GM12878 (cell line): Measurements from ENCODE around the gene SELENOO. TPM values are rescaled to one million over a fixed set of nuclear protein-coding genes. Genes with fewer than 3 reads are reported as not detected.

Experiments used
- ATAC-seq: fragments of 200-7000 bp; cut with Tn5 transposase; 3 replicates; pipeline ENCODE4 v1.9.1; 2020; ENCODE audit warnings: mild to moderate bottlenecking, moderate library complexity
- BruUV-seq: library from RNA; stranded (reverse); fragments of 400-500 nt; replicated peaks from 2 replicates; lab custom pipeline; 2021; lab: Mats Ljungman, UMichigan
- CTCF ChIA-PET: fragments of 300-600 bp; sonication (Branson Sonifier 250); formaldehyde crosslinking; extraction: SDS; loops from one replicate; lab custom pipeline; 2021; ENCODE audit warnings: inconsistent platforms; lab: Yijun Ruan, JAX
- POLR2A ChIA-PET: fragments of 350-600 bp; formaldehyde crosslinking; extraction: SDS; loops from one replicate; lab custom pipeline; 2021; ENCODE audit warnings: inconsistent platforms; lab: Charles Lee
- RAD21 ChIA-PET: fragments of 300-600 bp; sonication (Branson Sonifier 250); formaldehyde crosslinking; loops from one replicate; lab custom pipeline; 2023; ENCODE audit warnings: antibody characterized with exemption; ENCODE audit not compliant: unreplicated experiment; lab: Charles Lee
- SMC1A ChIA-PET: fragments of 300-600 bp; sonication (Branson Sonifier 250); formaldehyde crosslinking; loops from one replicate; lab custom pipeline; 2023; ENCODE audit not compliant: unreplicated experiment, uncharacterized antibody; lab: Charles Lee
- DNase-seq: peaks from one replicate; pipeline ENCODE4 v3.0.0-alpha.2; 2011; ENCODE audit warnings: low read depth, low spot score
- FAIRE-seq: peaks from 3 replicates; lab custom pipeline; 2011; peaks lifted over from hg19 to GRCh38; lab: Jason Lieb, UNC
- H2AFZ ChIP-seq: 2 replicates; pipeline ENCODE4 v1.6.0; 2011; ENCODE audit warnings: low read depth, low read length, control low read depth; ENCODE audit not compliant: control insufficient read depth
- H3K27ac ChIP-seq: 2 replicates; pipeline ENCODE4 v1.5.1; 2011; ENCODE audit warnings: control low read depth; ENCODE audit not compliant: control insufficient read depth, insufficient read depth
- H3K27me3 ChIP-seq, 2 experiments: replicated peaks in 1 of 2; 2 replicates each; pipeline versions ENCODE4 v1.6.0 to v1.6.1; 2011; ENCODE audit warnings: low read length in 1 of 2; ENCODE audit not compliant: control insufficient read depth in 2 of 2, insufficient read depth in 2 of 2
- H3K36me3 ChIP-seq, 2 experiments: 2 replicates each; pipeline ENCODE4 v1.5.1; 2011; ENCODE audit warnings: low read length in 1 of 2; ENCODE audit not compliant: control insufficient read depth in 2 of 2, insufficient read depth in 2 of 2
- H3K4me1 ChIP-seq: 2 replicates; pipeline ENCODE4 v1.6.1; 2011; ENCODE audit warnings: mild to moderate bottlenecking, low read length, moderate library complexity, mixed read lengths; ENCODE audit not compliant: control insufficient read depth, insufficient read depth
- H3K4me2 ChIP-seq: 2 replicates; pipeline ENCODE4 v1.6.0; 2011; ENCODE audit warnings: control low read depth; ENCODE audit not compliant: control insufficient read depth, insufficient read depth
- H3K4me3 ChIP-seq: fragments of 200-600 bp; sonication (generic); 2 replicates; pipeline ENCODE4 v1.5.1; 2016
- H3K79me2 ChIP-seq: 2 replicates; pipeline ENCODE4 v1.6.0; 2011; ENCODE audit warnings: low read length; ENCODE audit not compliant: control insufficient read depth, insufficient read depth
- H3K9ac ChIP-seq: 2 replicates; pipeline ENCODE4 v1.8.0; 2011; ENCODE audit warnings: low read length, control low read depth, mixed read lengths; ENCODE audit not compliant: control insufficient read depth, insufficient read depth
- H3K9me3 ChIP-seq: replicated peaks from 3 replicates; pipeline ENCODE4 v1.5.1; 2011; ENCODE audit warnings: mild to moderate bottlenecking, low read length; ENCODE audit not compliant: control insufficient read depth, insufficient read depth
- H4K20me1 ChIP-seq: 2 replicates; pipeline ENCODE4 v1.6.0; 2011; ENCODE audit not compliant: control insufficient read depth, insufficient read depth
- CBX3 ChIP-seq: fragments of 200-600 bp; sonication (generic); IDR thresholded peaks from 2 replicates; pipeline ENCODE4 v1.6.1; 2016; ENCODE audit warnings: low read depth, borderline replicate concordance
- E4F1 ChIP-seq: fragments of 450-650 bp; IDR thresholded peaks from 2 replicates; pipeline ENCODE4 v1.6.1; 2018; ENCODE audit warnings: borderline replicate concordance, mild to moderate bottlenecking; ENCODE audit not compliant: partially characterized antibody
- IKZF1 ChIP-seq: fragments of 450-650 bp; conservative IDR thresholded peaks from 2 replicates; pipeline ENCODE4 v1.6.1; 2017; ENCODE audit warnings: antibody characterized with exemption, mild to moderate bottlenecking
- NR2C1 ChIP-seq: fragments of 450-650 bp; IDR thresholded peaks from 2 replicates; pipeline ENCODE4 v1.6.1; 2017; ENCODE audit warnings: antibody characterized with exemption, mild to moderate bottlenecking, moderate library complexity
- RELA ChIP-seq: fragments of 450-650 bp; IDR thresholded peaks from 2 replicates; pipeline ENCODE4 v1.8.0; 2014; ENCODE audit warnings: borderline replicate concordance; ENCODE audit not compliant: partially characterized antibody
- SIX5 ChIP-seq: IDR thresholded peaks from 2 replicates; pipeline ENCODE4 v1.6.1; 2011; ENCODE audit warnings: mild to moderate bottlenecking, low read depth, low read length, moderate library complexity; ENCODE audit not compliant: severe bottlenecking
- TCF12 ChIP-seq: IDR thresholded peaks from 2 replicates; pipeline ENCODE4 v1.6.1; 2011; ENCODE audit warnings: low read depth, mild to moderate bottlenecking, low read length
- TCF7 ChIP-seq: IDR thresholded peaks from 2 replicates; pipeline ENCODE4 v1.6.1; 2014; ENCODE audit warnings: antibody characterized with exemption, borderline replicate concordance
- WGBS: methylation state at CpG from one replicate; pipeline ENCODE4 v1.1.6; 2016; ENCODE audit warnings: low lambda C conversion rate; ENCODE audit not compliant: insufficient replicate concordance, insufficient coverage; ENCODE audit errors: missing lambda C conversion rate; 5-methylcytosine and 5-hydroxymethylcytosine counted together
- in situ Hi-C: fragments of 300-500 bp; cut with MboI; formaldehyde crosslinking; loops from 9 replicates; pipeline ENCODE4 v1.14.3; 2018; ENCODE audit warnings: mixed read lengths
- intact Hi-C: fragments of 100-400 bp; cut with micrococcal nuclease; formaldehyde crosslinking; loops from one replicate; pipeline ENCODE4 v1.14.2; 2022; ENCODE audit not compliant: unreplicated experiment
- polyA plus RNA-seq, 11 experiments: library from polyadenylated mRNA; depleted of rRNA in 4 of 11; unstranded in 6 of 11; stranded (reverse) in 5 of 11; fragments of >200 nt; fragmentation: Nextera tagmentation in 4 of 11; fragmentation: Illumina TruSeq in 1 of 11; extraction: Ambion mirVana in 4 of 11; extraction: Trizol in 1 of 11; gene quantifications; 1 replicate in 1 of 11; 2 replicates in 10 of 11; pipeline versions ENCODE4 v1.2.1 to v1.2.3, GENCODE V29; 2011 to 2016; ENCODE audit warnings: inconsistent platforms in 2 of 11, missing spikeins in 2 of 11, low read depth in 1 of 11
- total RNA-seq, 4 experiments: library from RNA; depleted of rRNA in 3 of 4; stranded (reverse); fragments of >200 nt in 3 of 4; fragmentation: Illumina TruSeq in 1 of 4; extraction: Trizol in 1 of 4; gene quantifications; 2 replicates each; pipeline versions ENCODE4 v1.2.1 to v1.2.3, GENCODE V29; 2013 to 2021
- TF ChIP-seq, protein P1 (sequence below): fragments of 450-650 bp; IDR thresholded peaks from 2 replicates; pipeline ENCODE4 v1.6.1; 2017; ENCODE audit warnings: low read depth, mild to moderate bottlenecking, moderate library complexity
- TF ChIP-seq, protein P2 (sequence below): fragments of 450-650 bp; IDR thresholded peaks from 2 replicates; pipeline ENCODE4 v1.6.1; 2017; ENCODE audit warnings: mild to moderate bottlenecking, moderate library complexity
- TF ChIP-seq, protein P3 (sequence below): fragments of 450-650 bp; IDR thresholded peaks from 2 replicates; pipeline ENCODE4 v1.6.1; 2016; ENCODE audit warnings: mild to moderate bottlenecking

SELENOO gene
- total and polyA plus RNA-seq, 10 of the 15 experiments (the other 5 are each of a cell fraction or from before 2014, with no cell fraction given), result 0.42 to 23.3 (median 3.3) TPM

DNA sequence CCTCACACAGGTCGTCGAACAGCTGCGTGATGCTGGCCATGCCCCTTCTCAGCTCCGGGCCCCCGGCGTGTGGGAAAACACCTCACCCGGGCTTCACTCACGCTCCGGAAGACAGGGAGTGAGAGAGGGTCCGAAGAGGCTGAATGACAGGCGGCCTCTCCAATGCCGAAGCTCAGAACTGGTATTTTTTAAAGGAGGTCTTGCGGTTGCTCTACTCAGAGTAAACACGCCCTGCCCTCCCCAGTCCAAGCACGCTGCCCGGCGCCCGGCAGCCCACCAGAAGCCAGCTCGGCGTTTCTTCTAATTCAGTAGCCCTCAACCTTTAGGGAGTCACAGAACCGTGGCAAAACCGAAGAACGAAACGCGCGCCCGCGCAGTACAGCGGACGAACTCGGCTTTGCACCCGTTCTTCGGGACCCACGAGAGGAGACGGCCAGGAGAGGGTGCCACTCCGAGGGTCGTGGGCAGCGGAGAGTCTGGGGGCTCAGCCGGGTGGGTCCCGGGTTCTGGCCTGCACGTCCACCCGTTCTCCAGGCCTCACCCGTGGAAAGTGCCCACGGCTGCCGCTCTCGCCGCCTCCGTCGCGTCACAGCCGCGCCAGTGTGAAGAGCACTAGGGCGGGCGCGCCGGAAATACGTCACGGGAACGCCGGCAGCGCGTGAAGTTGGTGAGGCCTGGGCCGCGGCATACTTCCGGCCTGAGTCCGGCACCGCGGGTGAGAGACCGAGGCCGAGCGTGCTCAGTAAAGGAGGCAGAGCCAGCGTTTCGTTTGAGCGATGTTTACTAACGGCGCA is 43.8 kb downstream of the SELENOO start, which contains the start of gene TUBGCP6:
Gene TUBGCP6, minus strand, starts transcription at position 604 of the 794 bp plus-strand sequence. Its CDS starts 564 bp downstream, at position 40.
- BruUV-seq, result TSS peak; percentile 73
- Histone ChIP-seq H3K36me3 (peaks cover 8 to 19% of the 10 kb centered on the region in 2 experiments; a peak in 3 of 4 replicates), H3K9me3 (no peaks in the 10 kb centered on the region), H2AFZ (peak within 1 kb of the TSS; percentile 90), H3K27ac (peak within 1 kb of the TSS; percentile 71), H3K27me3 (no peaks in the 10 kb centered on the region), H4K20me1 (no peaks in the 10 kb centered on the region; the same call in none of the 2 replicates), H3K4me1 (peaks cover 20% of the 10 kb centered on the region), H3K4me2 (peak within 1 kb of the TSS; percentile 98), H3K79me2 (peaks cover 56% of the 10 kb centered on the region), H3K4me3 (peak within 1 kb of the TSS; percentile 83), H3K9ac (peak within 1 kb of the TSS; percentile 90)
- in situ Hi-C loops (no loop called here), intact Hi-C loops (loop anchor here (5.0 to 10.0 kb wide), 2 partner anchors 230 to 378 kb away; partner anchors contain the start of gene SBF1)
- CTCF ChIA-PET, result interaction anchor here (0.6 to 3.1 kb wide), 6 partner anchors 27 to 377 kb away, joined by 3 to 19 read pairs (median 4); no protein-coding TSS in a partner anchor
- RAD21 ChIA-PET, result interaction anchor here (0.5 to 1.1 kb wide), 3 partner anchors 50 to 304 kb away, joined by 3 to 5 read pairs (median 3); partner anchors contain the start of gene SCO2
- SMC1A ChIA-PET, result interaction anchor here (1.0 to 2.9 kb wide), 3 partner anchors 58 to 253 kb away, joined by 3 to 11 read pairs (median 8); no protein-coding TSS in a partner anchor
- ATAC-seq, result peak; percentile 86
- peak; percentile 89 for FAIRE-seq
- POLR2A ChIA-PET, result interaction anchor here (0.8 to 1.4 kb wide), 4 partner anchors 27 to 319 kb away, joined by 3 to 4 read pairs (median 4); no protein-coding TSS in a partner anchor
- WGBS, result under 1% methylated on average over 74 of the region's 76 CpGs
- DNase-seq, result peak; percentile 53
- TF ChIP-seq E4F1, result peak; percentile 28
- no peak for TF ChIP-seq TCF7
- TF ChIP-seq, protein P1, sequence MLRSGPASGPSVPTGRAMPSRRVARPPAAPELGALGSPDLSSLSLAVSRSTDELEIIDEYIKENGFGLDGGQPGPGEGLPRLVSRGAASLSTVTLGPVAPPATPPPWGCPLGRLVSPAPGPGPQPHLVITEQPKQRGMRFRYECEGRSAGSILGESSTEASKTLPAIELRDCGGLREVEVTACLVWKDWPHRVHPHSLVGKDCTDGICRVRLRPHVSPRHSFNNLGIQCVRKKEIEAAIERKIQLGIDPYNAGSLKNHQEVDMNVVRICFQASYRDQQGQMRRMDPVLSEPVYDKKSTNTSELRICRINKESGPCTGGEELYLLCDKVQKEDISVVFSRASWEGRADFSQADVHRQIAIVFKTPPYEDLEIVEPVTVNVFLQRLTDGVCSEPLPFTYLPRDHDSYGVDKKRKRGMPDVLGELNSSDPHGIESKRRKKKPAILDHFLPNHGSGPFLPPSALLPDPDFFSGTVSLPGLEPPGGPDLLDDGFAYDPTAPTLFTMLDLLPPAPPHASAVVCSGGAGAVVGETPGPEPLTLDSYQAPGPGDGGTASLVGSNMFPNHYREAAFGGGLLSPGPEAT, result peak; percentile 88
- TF ChIP-seq, protein P2, sequence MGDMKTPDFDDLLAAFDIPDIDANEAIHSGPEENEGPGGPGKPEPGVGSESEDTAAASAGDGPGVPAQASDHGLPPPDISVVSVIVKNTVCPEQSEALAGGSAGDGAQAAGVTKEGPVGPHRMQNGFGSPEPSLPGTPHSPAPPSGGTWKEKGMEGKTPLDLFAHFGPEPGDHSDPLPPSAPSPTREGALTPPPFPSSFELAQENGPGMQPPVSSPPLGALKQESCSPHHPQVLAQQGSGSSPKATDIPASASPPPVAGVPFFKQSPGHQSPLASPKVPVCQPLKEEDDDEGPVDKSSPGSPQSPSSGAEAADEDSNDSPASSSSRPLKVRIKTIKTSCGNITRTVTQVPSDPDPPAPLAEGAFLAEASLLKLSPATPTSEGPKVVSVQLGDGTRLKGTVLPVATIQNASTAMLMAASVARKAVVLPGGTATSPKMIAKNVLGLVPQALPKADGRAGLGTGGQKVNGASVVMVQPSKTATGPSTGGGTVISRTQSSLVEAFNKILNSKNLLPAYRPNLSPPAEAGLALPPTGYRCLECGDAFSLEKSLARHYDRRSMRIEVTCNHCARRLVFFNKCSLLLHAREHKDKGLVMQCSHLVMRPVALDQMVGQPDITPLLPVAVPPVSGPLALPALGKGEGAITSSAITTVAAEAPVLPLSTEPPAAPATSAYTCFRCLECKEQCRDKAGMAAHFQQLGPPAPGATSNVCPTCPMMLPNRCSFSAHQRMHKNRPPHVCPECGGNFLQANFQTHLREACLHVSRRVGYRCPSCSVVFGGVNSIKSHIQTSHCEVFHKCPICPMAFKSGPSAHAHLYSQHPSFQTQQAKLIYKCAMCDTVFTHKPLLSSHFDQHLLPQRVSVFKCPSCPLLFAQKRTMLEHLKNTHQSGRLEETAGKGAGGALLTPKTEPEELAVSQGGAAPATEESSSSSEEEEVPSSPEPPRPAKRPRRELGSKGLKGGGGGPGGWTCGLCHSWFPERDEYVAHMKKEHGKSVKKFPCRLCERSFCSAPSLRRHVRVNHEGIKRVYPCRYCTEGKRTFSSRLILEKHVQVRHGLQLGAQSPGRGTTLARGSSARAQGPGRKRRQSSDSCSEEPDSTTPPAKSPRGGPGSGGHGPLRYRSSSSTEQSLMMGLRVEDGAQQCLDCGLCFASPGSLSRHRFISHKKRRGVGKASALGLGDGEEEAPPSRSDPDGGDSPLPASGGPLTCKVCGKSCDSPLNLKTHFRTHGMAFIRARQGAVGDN, result peak; percentile 72; the same call in 1 of the 2 replicates
- TF ChIP-seq SIX5, result peak; percentile 69
- TF ChIP-seq IKZF1, result peak; percentile 89
- TF ChIP-seq, protein P3, sequence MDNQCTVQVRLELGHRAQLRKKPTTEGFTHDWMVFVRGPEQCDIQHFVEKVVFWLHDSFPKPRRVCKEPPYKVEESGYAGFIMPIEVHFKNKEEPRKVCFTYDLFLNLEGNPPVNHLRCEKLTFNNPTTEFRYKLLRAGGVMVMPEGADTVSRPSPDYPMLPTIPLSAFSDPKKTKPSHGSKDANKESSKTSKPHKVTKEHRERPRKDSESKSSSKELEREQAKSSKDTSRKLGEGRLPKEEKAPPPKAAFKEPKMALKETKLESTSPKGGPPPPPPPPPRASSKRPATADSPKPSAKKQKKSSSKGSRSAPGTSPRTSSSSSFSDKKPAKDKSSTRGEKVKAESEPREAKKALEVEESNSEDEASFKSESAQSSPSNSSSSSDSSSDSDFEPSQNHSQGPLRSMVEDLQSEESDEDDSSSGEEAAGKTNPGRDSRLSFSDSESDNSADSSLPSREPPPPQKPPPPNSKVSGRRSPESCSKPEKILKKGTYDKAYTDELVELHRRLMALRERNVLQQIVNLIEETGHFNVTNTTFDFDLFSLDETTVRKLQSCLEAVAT, result peak; percentile 58
- peak; percentile 59; the same call in 1 of the 2 replicates for TF ChIP-seq NR2C1
- 0 out of 2 replicates have a peak, but pooled peaks have one; percentile 10 for TF ChIP-seq TCF12
- TF ChIP-seq RELA, result peak; percentile 75
- no peak for TF ChIP-seq CBX3
